ENCODE data around the gene CDK5.
"Not testable (repeated sequence)": the region's sequence is repeated elsewhere in the genome, so short reads cannot be mapped to it uniquely, and the experiment has no call there.

Gene CDK5

GRCh38 chr7:151032936-151033863, 24.5 kb downstream of the CDK5 start:
- DNase-seq = no peak

DNA sequence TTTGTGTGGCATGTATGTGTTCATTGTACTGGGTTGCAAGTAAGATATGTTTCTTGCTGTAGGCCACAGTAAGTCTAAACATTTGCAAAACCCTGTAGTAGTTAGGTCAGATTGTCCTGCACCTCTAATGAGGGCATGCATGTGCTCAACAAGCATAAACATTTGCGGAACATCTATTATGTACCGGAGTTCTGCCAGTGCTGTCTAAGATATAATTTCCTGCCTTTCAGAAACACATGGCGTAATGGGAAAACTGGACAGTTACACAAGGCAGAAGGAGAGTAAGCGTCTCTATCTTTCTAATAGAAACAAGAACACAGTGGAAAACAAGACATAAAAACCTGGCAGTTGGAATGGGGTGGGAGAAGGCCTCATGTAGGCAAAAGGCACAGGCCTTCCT, 26.7 kb downstream of the CDK5 start:
- no peak for DNase-seq

DNA sequence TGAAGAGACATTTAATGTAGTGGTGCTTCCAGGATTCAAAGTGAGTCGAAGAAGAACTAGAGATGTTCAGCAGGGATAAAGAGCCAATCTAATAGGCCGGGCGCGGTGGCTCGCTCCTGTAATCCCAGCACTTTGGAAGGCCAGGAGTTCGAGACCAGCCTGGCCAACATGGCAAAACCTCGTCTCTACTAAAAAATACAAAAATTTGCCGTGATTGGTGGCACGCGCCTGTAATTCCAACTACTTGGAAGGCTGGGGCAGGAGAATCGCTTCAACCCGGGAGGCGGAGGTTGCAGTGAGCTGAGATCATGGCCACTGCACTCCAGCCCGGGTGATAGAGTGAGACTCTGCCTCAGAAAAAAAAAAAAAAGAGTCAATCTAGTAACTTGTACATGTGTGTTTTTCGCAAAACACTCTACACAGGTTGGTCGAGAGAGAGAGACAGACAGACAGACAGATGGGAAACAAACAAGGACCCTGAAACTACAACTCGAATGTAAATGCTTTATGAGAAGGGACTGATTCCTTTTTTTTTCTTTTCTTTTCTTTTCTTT, 28.7 kb downstream of the CDK5 start:
- DNase-seq = no peak

- peak; percentile 97 for DNase-seq
These were observed 29.4 kb downstream of the CDK5 start, which contains the start of gene ABCB8 for GRCh38 chr7:151028131-151028947. TSS of gene ABCB8 (plus strand) at chr7:151028450. CDS start at chr7:151028516, 66 bp downstream.

- not testable (repeated sequence) for DNase-seq
These were observed 30.0 kb downstream of the CDK5 start for GRCh38 chr7:151027728-151028130.

DNA sequence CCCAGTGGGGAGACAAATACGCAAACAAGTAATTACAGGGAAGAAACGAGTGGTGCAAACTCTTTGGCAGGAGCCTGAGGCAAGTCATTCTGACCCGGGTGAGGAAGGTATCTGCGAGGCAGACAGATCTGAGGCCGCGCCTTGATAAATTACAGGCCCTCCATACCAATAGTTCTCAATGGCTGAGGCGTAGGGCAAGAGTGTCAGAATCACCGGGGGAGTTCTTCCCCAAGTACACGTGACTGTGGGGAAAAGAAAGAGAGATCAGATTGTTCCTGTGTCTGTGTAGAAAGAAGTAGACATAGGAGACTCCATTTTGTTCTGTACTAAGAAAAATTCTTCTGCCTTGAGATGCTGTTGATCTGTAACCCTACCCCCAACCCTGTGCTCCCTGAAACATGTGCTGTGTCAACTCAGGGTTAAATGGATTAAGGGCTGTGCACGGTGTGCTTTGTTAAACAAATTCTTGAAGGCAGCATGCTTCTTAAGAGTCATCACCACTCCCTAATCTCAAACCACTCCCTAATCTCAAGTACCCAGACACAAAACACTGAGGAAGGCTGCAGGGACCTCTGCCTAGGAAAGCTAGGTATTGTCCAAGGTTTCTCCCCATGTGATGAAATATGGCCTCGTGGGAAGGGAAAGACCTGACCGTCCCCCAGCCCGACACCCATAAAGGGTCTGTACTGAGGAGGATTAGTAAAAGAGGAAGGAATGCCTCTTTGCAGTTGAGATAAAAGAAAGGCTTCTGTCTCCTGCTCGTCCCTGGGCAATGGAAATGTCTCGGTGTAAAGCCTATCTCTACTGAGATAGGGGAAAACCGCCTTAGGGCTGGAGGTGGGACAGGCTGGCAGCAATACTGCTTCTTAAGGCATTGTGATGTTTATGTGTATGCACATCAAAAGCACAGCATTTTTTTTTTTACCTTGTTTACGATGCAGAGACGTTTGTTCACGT, 30.6 kb downstream of the CDK5 start:
- not testable (repeated sequence) for DNase-seq

GRCh38 chr7:151025924-151026671, 31.6 kb downstream of the CDK5 start:
- DNase-seq = no peak

DNA sequence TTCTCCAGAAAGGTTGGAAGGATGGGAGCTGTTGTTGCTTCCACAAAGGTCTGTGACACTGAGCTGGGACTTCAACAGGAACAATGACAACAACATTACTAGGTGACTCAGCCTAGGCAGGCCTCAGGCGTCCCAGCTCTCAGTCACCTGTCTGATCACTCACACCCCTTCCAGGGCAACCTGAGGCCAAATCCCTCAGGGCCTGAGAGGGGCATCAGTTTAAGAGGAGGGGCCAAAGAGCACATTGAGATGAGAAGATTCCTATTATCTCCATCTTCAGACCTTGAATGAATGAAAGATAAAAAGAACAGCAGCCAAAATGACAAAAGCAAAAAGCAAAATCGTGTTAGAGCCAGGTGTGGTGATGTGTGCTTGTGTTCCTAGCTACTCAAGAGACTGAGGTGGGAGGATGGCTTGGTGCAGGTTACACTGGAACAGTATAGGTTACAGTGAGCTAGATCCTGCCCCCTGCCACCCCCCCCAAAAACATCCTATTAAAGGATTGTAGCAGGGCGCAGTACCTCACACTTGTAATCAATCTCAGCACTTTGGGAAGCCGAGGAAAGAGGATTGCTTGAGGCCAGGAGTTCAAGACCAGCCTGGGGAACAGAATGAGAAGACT, 33.2 kb downstream of the CDK5 start, which contains the start of gene ATG9B:
ATG9B (minus strand) TSS at position 60 of the 622 bp plus-strand sequence. CDS start 71 bp downstream, outside the sequence.
- DNase-seq = no peak

GRCh38 chr7:151023232-151023631, 34.5 kb downstream of the CDK5 start:
- no peak for DNase-seq

- DNase-seq = no peak
These were observed 37.5 kb downstream of the CDK5 start for GRCh38 chr7:151020231-151020630.

GRCh38 chr7:151019130-151019447, 38.6 kb downstream of the CDK5 start:
- no peak for DNase-seq

DNA sequence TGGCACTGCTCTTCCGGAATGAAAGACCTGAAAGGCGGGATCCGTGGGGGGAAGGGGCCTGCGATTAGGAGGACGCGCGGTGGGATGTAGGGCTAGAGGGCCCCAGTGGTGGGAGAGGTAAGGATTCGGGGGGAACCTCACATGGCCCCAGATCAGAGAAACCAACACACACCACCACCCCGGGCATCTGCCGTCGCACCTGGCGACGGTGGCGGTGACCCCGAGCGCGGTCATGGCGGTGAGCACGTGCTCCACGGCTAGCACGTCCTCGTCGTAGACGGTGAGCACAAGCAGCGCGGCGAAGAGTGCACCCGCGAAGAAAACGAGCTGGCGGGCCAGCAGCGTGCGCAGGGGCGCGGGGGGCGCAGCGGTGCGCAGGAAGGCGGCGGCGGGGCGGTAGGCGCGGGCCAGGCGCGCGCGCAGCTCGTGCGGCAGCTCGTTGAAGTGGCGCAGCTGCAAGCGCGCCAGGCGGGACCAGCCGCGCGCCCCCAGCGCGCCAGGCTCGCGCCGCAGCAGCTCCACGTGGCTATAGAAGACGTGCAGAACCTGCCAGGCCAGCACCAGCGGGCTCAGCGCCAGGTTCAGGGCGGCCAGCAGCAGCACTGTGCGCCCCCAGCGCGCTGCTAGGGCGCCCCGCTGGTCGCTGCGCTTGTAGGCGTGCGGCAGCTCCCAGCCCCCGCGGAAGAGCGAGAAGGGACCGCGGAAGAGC, 39.1 kb downstream of the CDK5 start:
- no peak for DNase-seq

GRCh38 chr7:151017953-151018420, 39.7 kb downstream of the CDK5 start:
- peak in 1 of 2 experiments; percentile 1 for DNase-seq

DNA sequence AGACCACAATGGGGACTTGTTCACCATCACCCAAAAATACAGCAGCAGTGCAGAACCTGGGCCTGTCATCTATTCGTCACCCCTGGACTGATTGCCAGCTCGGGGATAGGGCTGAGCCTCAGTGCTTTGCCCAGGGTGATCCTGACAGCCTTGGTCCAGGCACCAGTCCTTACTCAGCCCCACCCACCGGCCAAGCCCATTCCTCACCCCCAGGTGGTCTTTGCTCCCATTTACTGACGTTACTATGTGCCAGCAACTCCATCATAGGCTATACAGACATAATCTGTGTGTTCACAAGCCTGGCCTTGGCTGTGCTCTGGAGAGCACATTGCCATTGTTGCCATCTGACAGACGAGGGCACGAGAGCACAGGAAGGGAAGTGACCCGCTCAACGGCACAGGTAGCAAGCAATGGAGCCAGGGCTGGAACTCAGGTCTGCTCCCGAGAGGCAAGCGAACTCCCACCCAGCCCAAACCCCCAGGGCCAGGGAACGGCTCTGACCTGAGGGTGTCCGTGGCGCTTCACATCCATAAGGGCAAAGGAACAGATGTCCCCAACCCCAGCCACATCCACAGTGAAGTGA, 40.2 kb downstream of the CDK5 start:
- DNase-seq = no peak

- DNase-seq = no peak
These were observed 40.8 kb downstream of the CDK5 start for GRCh38 chr7:151016942-151017341.

GRCh38 chr7:151016505-151016904, 41.2 kb downstream of the CDK5 start:
- DNase-seq = no peak

- no peak for DNase-seq
These were observed 41.7 kb downstream of the CDK5 start for GRCh38 chr7:151015967-151016366.

DNA sequence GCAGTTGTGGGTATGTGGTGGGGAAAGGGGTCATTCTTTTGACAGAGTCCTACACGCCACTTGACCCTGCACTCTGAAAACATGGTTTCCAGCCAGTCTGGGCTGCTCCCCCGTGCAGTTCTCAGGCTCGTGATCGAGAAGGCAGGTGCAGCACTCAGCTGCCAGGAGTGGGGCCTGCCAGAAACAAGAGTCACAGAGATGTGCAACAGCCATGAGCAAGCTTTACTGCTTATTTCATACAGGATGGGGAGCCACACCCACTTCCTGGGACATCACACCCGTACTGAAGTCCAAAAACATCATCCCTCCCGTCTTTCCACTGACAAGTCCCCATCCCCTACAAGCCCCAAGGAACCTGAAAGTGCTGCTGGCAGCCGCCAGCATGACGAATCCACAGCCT, 42.7 kb downstream of the CDK5 start:
- no peak for DNase-seq

- DNase-seq = peak in 1 of 2 experiments; percentile 17
These were observed 43.8 kb downstream of the CDK5 start for GRCh38 chr7:151013733-151014497.
